Smooth muscle cell (in vitro differentiated cells): ENCODE results near the gene STAT6. TPM values are rescaled to one million over a fixed set of nuclear protein-coding genes. Genes with fewer than 3 reads are reported as not detected.

ENCODE experiments used
- DNase-seq: peaks from one replicate; lab custom pipeline; 2025; ENCODE audit not compliant: unreplicated experiment; lab: John Stamatoyannopoulos, UW
- H2AFZ ChIP-seq: fragments of 200-600 bp; sonication (generic); 2 replicates; pipeline ENCODE4 v1.6.0; 2016; ENCODE audit warnings: antibody characterized with exemption, low read depth, mild to moderate bottlenecking
- H3F3A ChIP-seq: fragments of 200-600 bp; sonication (generic); 2 replicates; pipeline ENCODE4 v1.6.0; 2017; ENCODE audit warnings: antibody characterized with exemption, low read depth
- H3K27ac ChIP-seq: fragments of 200-600 bp; sonication (generic); 2 replicates; pipeline ENCODE4 v1.5.1; 2016; ENCODE audit warnings: low read depth, mild to moderate bottlenecking
- H3K27me3 ChIP-seq: fragments of 200-600 bp; sonication (generic); 2 replicates; pipeline ENCODE4 v1.6.1; 2016; ENCODE audit warnings: low read depth, mild to moderate bottlenecking
- H3K36me3 ChIP-seq: fragments of 200-600 bp; sonication (generic); 2 replicates; pipeline ENCODE4 v1.5.1; 2016; ENCODE audit warnings: low read depth
- H3K4me1 ChIP-seq: fragments of 200-600 bp; sonication (generic); 2 replicates; pipeline ENCODE4 v1.5.1; 2016; ENCODE audit warnings: low read depth
- H3K4me2 ChIP-seq: fragments of 200-600 bp; sonication (generic); 2 replicates; pipeline ENCODE4 v1.6.0; 2016; ENCODE audit warnings: mild to moderate bottlenecking
- H3K4me3 ChIP-seq: fragments of 200-600 bp; sonication (generic); 2 replicates; pipeline ENCODE4 v1.5.1; 2016; ENCODE audit warnings: mild to moderate bottlenecking
- H3K79me2 ChIP-seq: fragments of 200-600 bp; sonication (generic); 2 replicates; pipeline ENCODE4 v1.6.0; 2016; ENCODE audit warnings: low read depth, mild to moderate bottlenecking
- H3K9ac ChIP-seq: fragments of 200-600 bp; sonication (generic); 2 replicates; pipeline ENCODE4 v1.6.0; 2016; ENCODE audit warnings: low read depth
- H3K9me3 ChIP-seq: fragments of 200-600 bp; sonication (generic); replicated peaks from 2 replicates; pipeline ENCODE4 v1.5.1; 2016; ENCODE audit warnings: low read depth
- H4K20me1 ChIP-seq: fragments of 200-600 bp; sonication (generic); 2 replicates; pipeline ENCODE4 v1.6.0; 2016; ENCODE audit warnings: low read depth
- WGBS: methylation state at CpG from one replicate; pipeline ENCODE4 v1.1.7; 2016; ENCODE audit warnings: low lambda C conversion rate; 5-methylcytosine and 5-hydroxymethylcytosine counted together
- polyA plus RNA-seq: library from polyadenylated mRNA; unstranded; fragments of >200 nt; fragmentation: Nextera tagmentation; extraction: Ambion mirVana; gene quantifications from 2 replicates; pipeline ENCODE4 v1.2.1, GENCODE V29; 2016
- total RNA-seq: library from RNA; depleted of rRNA; stranded (reverse); fragments of >200 nt; gene quantifications from 2 replicates; pipeline ENCODE4 v1.2.3, GENCODE V29; 2014
- TF ChIP-seq, protein P1 (sequence below): fragments of 200-600 bp; sonication (generic); IDR thresholded peaks from 2 replicates; pipeline ENCODE4 v1.5.1; 2017; ENCODE audit warnings: borderline replicate concordance, mild to moderate bottlenecking, antibody characterized with exemption; ENCODE audit not compliant: insufficient read depth, poor library complexity, severe bottlenecking

Gene STAT6
- total and polyA plus RNA-seq, 2 experiments from 2014 or later: 38.7 to 39.1 TPM

DNA sequence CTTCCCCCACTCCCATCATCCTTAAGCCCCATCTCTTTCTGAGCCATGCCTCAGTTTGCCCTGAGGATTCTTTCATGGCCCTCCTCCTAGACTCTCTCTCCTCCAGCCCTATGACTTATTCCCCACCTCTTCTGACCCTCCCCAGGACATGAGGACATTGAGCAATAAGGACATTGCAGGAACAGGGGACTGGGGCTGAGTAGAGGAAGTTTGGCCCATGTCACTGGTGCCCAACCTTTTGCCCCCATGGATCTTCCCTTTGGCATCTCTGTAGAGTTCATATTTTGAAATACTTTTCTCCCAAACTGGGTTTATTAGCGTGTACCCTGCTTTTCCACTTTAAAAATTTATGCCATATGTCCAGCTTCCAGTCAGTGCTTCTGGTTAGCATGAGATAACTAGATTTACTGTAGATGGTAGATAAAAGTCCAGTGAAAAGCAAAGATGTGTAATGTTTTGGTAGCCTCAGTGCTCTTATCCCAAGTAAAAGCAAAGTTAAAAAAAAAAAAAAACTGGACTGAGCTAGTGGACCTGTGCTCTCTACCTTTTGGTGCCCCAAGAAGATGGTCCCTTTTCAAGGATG lies 42.3 kb upstream of the STAT6 start:
- Histone ChIP-seq H3K4me2 (no peak overlapping the region), H3K4me1 (no peaks in the 10 kb centered on the region), H3K27me3 (no peaks in the 10 kb centered on the region), H3K79me2 (peaks cover 16% of the 10 kb centered on the region), H4K20me1 (peaks cover 98% of the 10 kb centered on the region), H3K27ac (no peak overlapping the region), H3K9ac (no peak overlapping the region), H3K9me3 (no peaks in the 10 kb centered on the region), H2AFZ (no peak overlapping the region), H3F3A (no peaks in the 10 kb centered on the region), H3K4me3 (no peak overlapping the region), H3K36me3 (peaks cover 6% of the 10 kb centered on the region)
- 97% methylated on average over 1 of the region's 1 CpG for WGBS
- DNase-seq: no peak
- TF ChIP-seq, protein P1, sequence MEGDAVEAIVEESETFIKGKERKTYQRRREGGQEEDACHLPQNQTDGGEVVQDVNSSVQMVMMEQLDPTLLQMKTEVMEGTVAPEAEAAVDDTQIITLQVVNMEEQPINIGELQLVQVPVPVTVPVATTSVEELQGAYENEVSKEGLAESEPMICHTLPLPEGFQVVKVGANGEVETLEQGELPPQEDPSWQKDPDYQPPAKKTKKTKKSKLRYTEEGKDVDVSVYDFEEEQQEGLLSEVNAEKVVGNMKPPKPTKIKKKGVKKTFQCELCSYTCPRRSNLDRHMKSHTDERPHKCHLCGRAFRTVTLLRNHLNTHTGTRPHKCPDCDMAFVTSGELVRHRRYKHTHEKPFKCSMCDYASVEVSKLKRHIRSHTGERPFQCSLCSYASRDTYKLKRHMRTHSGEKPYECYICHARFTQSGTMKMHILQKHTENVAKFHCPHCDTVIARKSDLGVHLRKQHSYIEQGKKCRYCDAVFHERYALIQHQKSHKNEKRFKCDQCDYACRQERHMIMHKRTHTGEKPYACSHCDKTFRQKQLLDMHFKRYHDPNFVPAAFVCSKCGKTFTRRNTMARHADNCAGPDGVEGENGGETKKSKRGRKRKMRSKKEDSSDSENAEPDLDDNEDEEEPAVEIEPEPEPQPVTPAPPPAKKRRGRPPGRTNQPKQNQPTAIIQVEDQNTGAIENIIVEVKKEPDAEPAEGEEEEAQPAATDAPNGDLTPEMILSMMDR: no peak

DNA sequence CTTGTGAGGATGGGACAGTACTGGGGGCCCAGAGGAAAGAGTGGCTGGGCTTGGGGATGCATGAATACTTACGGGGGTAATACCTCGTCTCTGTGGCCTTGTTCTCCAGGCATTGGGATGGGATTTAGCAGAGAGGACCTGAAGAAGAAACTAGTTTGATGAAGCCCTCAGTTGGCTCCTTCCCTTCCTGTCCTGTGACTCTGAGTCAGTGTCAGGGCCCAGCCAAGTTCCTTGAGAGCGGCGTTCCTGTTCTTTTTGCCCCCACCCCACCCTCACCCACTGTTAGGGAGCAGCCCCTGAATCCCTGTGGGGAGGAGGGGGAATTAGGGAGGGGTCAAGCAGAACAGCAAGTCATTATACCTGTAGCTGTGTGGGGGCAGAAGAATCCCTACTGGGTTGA lies 41.5 kb upstream of the STAT6 start:
- Histone ChIP-seq H3K4me2 (no peak overlapping the region), H3F3A (no peaks in the 10 kb centered on the region), H4K20me1 (peaks cover 98% of the 10 kb centered on the region), H3K27me3 (no peaks in the 10 kb centered on the region), H3K4me3 (no peak overlapping the region), H3K27ac (no peak overlapping the region), H3K79me2 (peaks cover 21% of the 10 kb centered on the region), H3K4me1 (no peaks in the 10 kb centered on the region), H3K36me3 (peaks cover 6% of the 10 kb centered on the region), H3K9me3 (no peaks in the 10 kb centered on the region), H3K9ac (no peak overlapping the region), H2AFZ (no peak overlapping the region)
- WGBS: 98% methylated on average over 4 of the region's 4 CpGs
- TF ChIP-seq, protein P1: no peak
- no peak for DNase-seq

DNA sequence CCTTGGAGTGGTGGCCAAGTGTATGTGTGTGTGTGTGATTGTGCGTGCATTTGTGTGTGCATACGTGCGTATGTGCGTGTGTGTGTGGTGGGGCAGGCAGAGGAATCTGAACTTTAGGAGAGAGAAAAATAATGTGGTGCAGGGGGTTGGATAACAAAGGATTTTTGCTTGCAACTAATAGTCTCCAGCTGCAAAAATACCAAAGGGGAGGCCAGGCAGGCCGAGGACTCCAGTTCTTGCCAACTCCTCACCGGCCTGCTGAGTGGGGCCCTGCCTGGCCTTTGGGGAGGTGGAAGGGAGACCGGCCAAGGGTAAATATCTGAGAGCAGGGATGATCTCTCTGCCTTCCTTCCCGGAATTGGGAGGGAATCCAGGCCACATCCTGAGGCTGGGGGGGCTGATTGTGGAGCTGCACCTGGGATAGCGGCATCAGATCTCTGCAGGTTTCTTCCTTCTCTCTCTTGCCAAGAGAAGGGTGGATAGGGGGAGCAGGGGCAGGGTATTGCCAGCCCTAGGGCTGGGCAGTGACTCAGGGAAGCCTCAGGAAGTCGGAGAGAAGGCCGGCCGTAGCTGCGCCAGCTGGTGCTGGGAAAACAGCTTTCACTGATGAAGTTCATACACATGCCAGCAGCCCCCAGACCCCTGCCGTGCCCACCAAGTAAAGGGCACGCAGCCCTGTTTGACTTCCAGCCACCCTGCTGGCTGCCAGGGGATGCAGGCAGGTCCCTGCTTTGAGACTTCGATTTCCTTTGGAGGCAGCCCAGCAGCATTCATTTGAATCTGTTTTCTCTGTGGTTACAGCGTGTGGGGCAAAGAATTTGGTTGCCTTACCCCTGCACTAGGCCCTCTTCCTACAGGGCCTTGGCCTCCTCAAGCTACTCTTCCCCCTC lies 40.8 kb upstream of the STAT6 start:
- Histone ChIP-seq H3K27ac (no peak overlapping the region), H2AFZ (no peak overlapping the region), H4K20me1 (peaks cover 98% of the 10 kb centered on the region), H3K4me1 (no peaks in the 10 kb centered on the region), H3F3A (no peaks in the 10 kb centered on the region), H3K27me3 (no peaks in the 10 kb centered on the region), H3K4me3 (no peak overlapping the region), H3K79me2 (peaks cover 17% of the 10 kb centered on the region), H3K9ac (no peak overlapping the region), H3K9me3 (no peaks in the 10 kb centered on the region), H3K4me2 (no peak overlapping the region), H3K36me3 (peaks cover 6% of the 10 kb centered on the region)
- WGBS: 93% methylated on average over 17 of the region's 17 CpGs
- DNase-seq: no peak
- TF ChIP-seq, protein P1: no peak
